IMR-90 (cell line): Measurements from ENCODE around the gene RAD21L1. TPM values are rescaled to one million over a fixed set of nuclear protein-coding genes. Genes with fewer than 3 reads are reported as not detected.

Experiments
- ATAC-seq: fragments of 200-7000 bp; cut with Tn5 transposase; 2 replicates; pipeline ENCODE4 v1.9.1; 2020; ENCODE audit warnings: low read depth, mild to moderate bottlenecking, moderate library complexity
- BruUV-seq: library from RNA; stranded (reverse); fragments of 400-500 nt; replicated peaks from 2 replicates; lab custom pipeline; 2021; lab: Mats Ljungman, UMichigan
- CTCF ChIA-PET: fragments of 300-600 bp; formaldehyde crosslinking; extraction: SDS; loops from one replicate; lab custom pipeline; 2021; ENCODE audit warnings: antibody characterized with exemption; lab: Yijun Ruan, JAX
- POLR2A ChIA-PET: fragments of 300-600 bp; sonication (Branson Sonifier 250); formaldehyde crosslinking; loops from one replicate; lab custom pipeline; 2022; ENCODE audit warnings: antibody characterized with exemption; ENCODE audit not compliant: unreplicated experiment; lab: Charles Lee
- DNase-seq: peaks from one replicate; pipeline ENCODE4 v3.0.0; 2013
- H2AFZ ChIP-seq: replicated peaks from 2 replicates; pipeline ENCODE3; 2013; ENCODE audit warnings: low read length, mild to moderate bottlenecking; ENCODE audit not compliant: poor library complexity
- H2AK5ac ChIP-seq: 2 replicates; pipeline ENCODE4 v1.6.1; 2013; ENCODE audit warnings: low read depth, low read length, inconsistent platforms
- H2AK9ac ChIP-seq: replicated peaks from 2 replicates; pipeline ENCODE3; 2013; ENCODE audit warnings: mild to moderate bottlenecking, low read depth, low read length, moderate library complexity; ENCODE audit not compliant: poor library complexity
- H2BK120ac ChIP-seq: 2 replicates; pipeline ENCODE4 v1.6.1; 2013; ENCODE audit warnings: low read depth, low read length, inconsistent platforms
- H2BK15ac ChIP-seq: 3 replicates; pipeline ENCODE4 v1.6.1; 2013; ENCODE audit warnings: low read depth, low read length, inconsistent platforms
- H2BK20ac ChIP-seq: 2 replicates; pipeline ENCODE4 v1.6.1; 2013; ENCODE audit warnings: low read depth, mild to moderate bottlenecking, inconsistent platforms, low read length, moderate library complexity
- H2BK5ac ChIP-seq: 2 replicates; pipeline ENCODE4 v1.6.1; 2013; ENCODE audit warnings: mild to moderate bottlenecking, low read depth, low read length, inconsistent platforms; ENCODE audit not compliant: poor library complexity, severe bottlenecking
- H3K14ac ChIP-seq: replicated peaks from 2 replicates; pipeline ENCODE4 v1.6.1; 2013; ENCODE audit warnings: low read depth, low read length, inconsistent platforms
- H3K18ac ChIP-seq: 2 replicates; pipeline ENCODE4 v1.6.1; 2013; ENCODE audit warnings: low read depth, low read length, control low read depth
- H3K23ac ChIP-seq: 2 replicates; pipeline ENCODE4 v1.6.1; 2013; ENCODE audit warnings: low read depth, low read length, inconsistent platforms
- H3K27ac ChIP-seq: 2 replicates; pipeline ENCODE4 v1.5.1; 2013; ENCODE audit warnings: mild to moderate bottlenecking, control low read depth, low read length; ENCODE audit not compliant: insufficient read depth
- H3K27me3 ChIP-seq: 2 replicates; pipeline ENCODE4 v1.6.1; 2013; ENCODE audit warnings: low read length; ENCODE audit not compliant: control insufficient read depth, insufficient read depth
- H3K36me3 ChIP-seq: 2 replicates; pipeline ENCODE4 v1.6.1; 2013; ENCODE audit warnings: low read length, mixed read lengths; ENCODE audit not compliant: control insufficient read depth, insufficient read depth
- H3K4ac ChIP-seq: 2 replicates; pipeline ENCODE4 v1.6.1; 2013; ENCODE audit warnings: low read depth, low read length, inconsistent platforms
- H3K4me1 ChIP-seq: 2 replicates; pipeline ENCODE4 v1.6.1; 2013; ENCODE audit warnings: low read length, mixed read lengths; ENCODE audit not compliant: control insufficient read depth, insufficient read depth
- H3K4me2 ChIP-seq: 2 replicates; pipeline ENCODE4 v1.6.1; 2013; ENCODE audit warnings: low read depth, mild to moderate bottlenecking, control low read depth, low read length, moderate library complexity
- H3K4me3 ChIP-seq: 2 replicates; pipeline ENCODE4 v1.5.1; 2013; ENCODE audit warnings: low read depth, mild to moderate bottlenecking, control low read depth, low read length, moderate library complexity; ENCODE audit not compliant: insufficient read depth
- H3K56ac ChIP-seq: 2 replicates; pipeline ENCODE4 v1.6.1; 2013; ENCODE audit warnings: low read length, inconsistent platforms; ENCODE audit not compliant: insufficient read depth; ENCODE audit errors: extremely low read depth
- H3K79me1 ChIP-seq, 2 experiments: 2 replicates each; pipeline ENCODE4 v1.6.1; 2013; ENCODE audit warnings: low read length in 2 of 2, inconsistent platforms in 1 of 2, low read depth in 1 of 2
- H3K9ac ChIP-seq: 2 replicates; pipeline ENCODE4 v1.6.1; 2013; ENCODE audit warnings: low read depth, low read length, control low read depth
- H3K9me1 ChIP-seq: 2 replicates; pipeline ENCODE4 v1.6.1; 2013; ENCODE audit warnings: low read length, inconsistent platforms; ENCODE audit not compliant: insufficient read depth
- H3K9me3 ChIP-seq: 2 replicates; pipeline ENCODE4 v1.6.1; 2013; ENCODE audit warnings: low read length; ENCODE audit not compliant: control insufficient read depth, insufficient read depth
- H4K20me1 ChIP-seq: 2 replicates; pipeline ENCODE4 v1.6.1; 2013; ENCODE audit warnings: low read length, inconsistent platforms; ENCODE audit not compliant: insufficient read depth
- H4K5ac ChIP-seq: 2 replicates; pipeline ENCODE4 v1.6.1; 2013; ENCODE audit warnings: mild to moderate bottlenecking, low read depth, low read length, control low read depth
- H4K8ac ChIP-seq, 2 experiments: 2 replicates each; pipeline ENCODE4 v1.6.1; 2013; ENCODE audit warnings: low read depth in 2 of 2, low read length in 2 of 2, control low read depth in 1 of 2, inconsistent platforms in 1 of 2
- H4K91ac ChIP-seq: 2 replicates; pipeline ENCODE4 v1.6.1; 2013; ENCODE audit warnings: low read depth, low read length, inconsistent platforms; ENCODE audit not compliant: insufficient read depth
- CEBPB ChIP-seq: IDR thresholded peaks from 2 replicates; pipeline ENCODE4 v1.6.1; 2012; ENCODE audit warnings: low read depth, low read length, improper control_type of control experiment
- CTCF ChIP-seq: conservative IDR thresholded peaks from 2 replicates; pipeline ENCODE4 v1.5.1; 2012; ENCODE audit warnings: mild to moderate bottlenecking, low read depth, low read length, improper control_type of control experiment
- NFE2L2 ChIP-seq: fragments of 150-350 bp; IDR thresholded peaks from 2 replicates; pipeline ENCODE4 v1.6.1; 2016; ENCODE audit warnings: low read depth, mild to moderate bottlenecking, low read length
- POLR2A ChIP-seq: IDR thresholded peaks from 2 replicates; pipeline ENCODE4 v1.6.1; 2012; ENCODE audit warnings: mild to moderate bottlenecking, low read depth, low read length
- SMC3 ChIP-seq: fragments of 150-350 bp; IDR thresholded peaks from 2 replicates; pipeline ENCODE4 v1.6.1; 2016; ENCODE audit warnings: low read depth, mild to moderate bottlenecking, antibody characterized with exemption, low read length, moderate library complexity
- WGBS, 2 experiments: methylation state at CpG; one replicate each; pipeline versions ENCODE4 v1.1.5 to v1.1.7; 2013; ENCODE audit warnings: missing lambda C conversion rate in 2 of 2; ENCODE audit not compliant: insufficient read length in 1 of 2; ENCODE audit errors: extremely low coverage in 2 of 2; 5-methylcytosine and 5-hydroxymethylcytosine counted together
- dilution Hi-C: fragments of 300-500 bp; cut with HindIII; formaldehyde crosslinking; loops from one replicate; pipeline ENCODE4 v1.14.3; 2018; ENCODE audit warnings: low sequenced_read_pairs; ENCODE audit not compliant: unreplicated experiment
- in situ Hi-C: fragments of 300-500 bp; cut with MboI; formaldehyde crosslinking; loops from 3 replicates; pipeline ENCODE4 v1.14.3; 2019; ENCODE audit warnings: low sequenced_read_pairs, inconsistent platforms, mixed read lengths
- intact Hi-C: fragments of 100-400 bp; cut with micrococcal nuclease; formaldehyde crosslinking; loops from 2 replicates; pipeline ENCODE4 v1.10.0; 2022
- polyA plus RNA-seq, 3 experiments: library from polyadenylated mRNA; depleted of rRNA; stranded (reverse); fragments of >200 nt; gene quantifications; 2 replicates each; pipeline ENCODE4 v1.2.3, GENCODE V29; 2012; ENCODE audit warnings: low replicate concordance in 1 of 3
- total RNA-seq: library from RNA; depleted of rRNA; stranded (reverse); fragments of >200 nt; gene quantifications from 2 replicates; pipeline ENCODE4 v1.2.3, GENCODE V29; 2012

Gene RAD21L1
- total and polyA plus RNA-seq, 2 of the 4 experiments (the other 2 are of a cell fraction): not detected

GRCh38 chr20:1278993-1279392 lies 53.1 kb downstream of the RAD21L1 start:
- POLR2A ChIA-PET: no interaction called here
- Histone ChIP-seq H3K14ac (no peak overlapping the region), H3K4me3 (no peak overlapping the region), H3K4me2 (no peak overlapping the region), H2BK15ac (no peak overlapping the region), H2BK20ac (no peak overlapping the region), H2BK120ac (no peak overlapping the region), H2BK5ac (no peak overlapping the region), H3K9me3 (no peaks in the 10 kb centered on the region), H3K4me1 (peaks cover 8% of the 10 kb centered on the region; the same call in 1 of the 2 replicates), H3K4ac (no peak overlapping the region), H3K79me1 (peaks cover 14 to 25% of the 10 kb centered on the region in 2 experiments), H2AK9ac (no peak overlapping the region), H2AK5ac (no peak overlapping the region), H3K9ac (no peak overlapping the region), H3K23ac (no peak overlapping the region), H4K20me1 (peaks cover 20% of the 10 kb centered on the region; the same call in 1 of the 2 replicates), H3K27me3 (no peaks in the 10 kb centered on the region), H4K8ac (no peak overlapping the region), H3K36me3 (no peaks in the 10 kb centered on the region; the same call in 1 of the 2 replicates), H3K27ac (no peak overlapping the region), H3K56ac (no peak overlapping the region), H2AFZ (no peak overlapping the region), H3K9me1 (peaks cover 22% of the 10 kb centered on the region), H3K18ac (no peak overlapping the region), H4K5ac (no peak overlapping the region), H4K91ac (no peak overlapping the region)
- dilution Hi-C loops (no loop called here), intact Hi-C loops (no loop called here), in situ Hi-C loops (no loop called here)
- BruUV-seq: no TSS peak
- no CpG with 5 or more reads among the region's 4 CpGs for WGBS, 2 experiments
- TF ChIP-seq SMC3: no peak
- TF ChIP-seq POLR2A: no peak
- TF ChIP-seq NFE2L2: no peak
- no peak for TF ChIP-seq CEBPB
- no peak for TF ChIP-seq CTCF
- DNase-seq: no peak
- ATAC-seq: no peak
- CTCF ChIA-PET: no interaction called here
